HuH-7 (cell line): ENCODE data around the gene PCDH1.
"Not testable (repeated sequence)": the region's sequence is repeated elsewhere in the genome, so short reads cannot be mapped to it uniquely, and the experiment has no call there.

ENCODE experiments used
- DNase-seq: peaks from one replicate; pipeline ENCODE4 v3.0.0; 2011; ENCODE audit warnings: low spot score

PCDH1 gene

DNA sequence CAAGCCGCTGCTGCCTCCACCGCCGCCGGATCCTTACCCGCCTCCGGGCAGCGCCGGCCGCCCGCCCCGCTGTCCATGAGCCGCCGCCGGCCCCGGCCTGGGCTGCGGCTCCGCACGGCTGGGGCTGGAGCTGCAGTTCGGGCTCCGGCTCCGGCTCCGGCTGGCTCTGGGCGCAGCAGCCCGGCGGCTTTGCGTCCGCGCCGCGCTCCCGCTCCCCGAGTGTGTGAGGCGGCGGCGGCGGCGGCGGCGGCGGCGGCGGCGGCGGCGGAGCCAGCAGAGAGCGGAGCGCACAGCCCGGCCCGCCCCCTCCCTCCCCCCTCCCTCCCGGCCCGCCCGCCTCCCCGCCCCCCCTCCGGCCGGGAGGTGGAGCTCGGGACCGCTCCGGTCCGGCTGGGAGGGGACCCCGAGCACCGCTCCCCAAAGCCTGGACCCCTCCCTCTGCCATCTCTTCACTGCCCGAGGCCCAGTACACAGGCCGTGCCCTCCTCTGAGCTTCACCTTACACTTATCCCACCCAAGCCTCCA lies at the start of gene PCDH1:
TSS of gene PCDH1 (minus strand) at position 225 of the 525 bp plus-strand sequence. CDS start at position 77, 148 bp downstream.
- peak; percentile 37 for DNase-seq

DNA sequence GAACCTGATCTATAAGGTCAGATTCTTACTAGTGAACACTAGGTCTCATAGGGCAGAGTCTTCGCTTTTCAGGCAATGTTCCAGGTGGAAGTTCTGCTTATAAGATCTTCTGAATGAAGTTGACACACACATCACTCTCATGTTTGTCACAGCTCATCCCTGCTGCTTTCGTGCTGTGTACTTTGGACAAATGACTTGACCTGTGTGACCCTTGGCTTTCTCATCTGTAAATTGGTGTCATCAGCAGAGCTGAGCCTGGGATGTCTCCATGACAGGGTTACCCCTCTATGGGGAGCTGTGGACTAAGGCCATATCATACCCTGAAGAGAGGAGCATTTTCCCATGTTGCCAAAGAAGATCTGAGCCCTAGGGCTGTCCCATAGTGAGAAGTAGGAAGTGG lies 48.2 kb upstream of the PCDH1 start:
- DNase-seq: no peak

DNA sequence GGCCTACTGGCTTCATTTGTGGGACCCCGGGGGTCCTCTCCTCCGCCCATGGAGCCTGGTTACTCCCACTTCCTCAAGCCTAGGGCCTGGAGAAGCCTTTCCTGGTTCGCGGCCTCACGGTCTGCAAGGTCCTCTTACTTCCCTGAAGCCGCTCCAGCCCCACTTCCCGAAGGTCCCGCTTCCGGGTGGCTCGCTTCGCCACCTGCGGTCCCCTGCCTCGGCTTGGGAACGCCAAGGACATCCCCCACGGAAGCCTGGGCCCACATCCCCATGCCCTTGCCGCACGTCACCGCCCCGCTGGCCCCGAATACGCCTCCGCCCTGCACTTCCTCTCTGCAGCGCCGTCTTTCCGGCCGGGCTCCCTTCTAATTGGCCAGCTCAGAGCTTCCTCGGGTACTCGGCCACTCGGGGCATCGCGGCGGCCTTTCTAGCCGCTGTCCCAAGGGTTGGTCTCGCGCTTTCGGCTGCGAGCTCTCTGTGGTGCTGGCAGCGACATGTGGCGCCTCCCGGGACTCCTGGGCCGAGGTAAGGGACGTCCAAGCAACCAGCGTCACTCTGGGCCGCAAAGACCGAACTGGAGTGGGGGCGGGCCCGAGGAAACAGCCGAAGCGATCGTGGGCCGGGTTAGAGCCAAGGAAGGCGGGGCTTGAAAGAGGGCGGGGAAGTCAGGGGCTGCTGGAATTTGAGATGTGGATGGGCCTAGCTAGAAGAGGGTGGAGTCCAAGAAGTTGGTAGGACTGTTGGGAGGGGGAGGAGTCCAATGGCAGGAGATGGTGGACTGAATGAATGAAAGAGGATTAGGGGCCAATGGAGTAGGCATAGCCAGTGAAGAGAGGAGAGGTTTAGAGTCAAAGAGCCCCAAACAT lies 45.5 kb upstream of the PCDH1 start, which contains the start of gene DELE1:
TSS of gene DELE1 (plus strand) at position 424 of the 866 bp plus-strand sequence. CDS start at position 495, 71 bp downstream.
- DNase-seq: peak; percentile 91

DNA sequence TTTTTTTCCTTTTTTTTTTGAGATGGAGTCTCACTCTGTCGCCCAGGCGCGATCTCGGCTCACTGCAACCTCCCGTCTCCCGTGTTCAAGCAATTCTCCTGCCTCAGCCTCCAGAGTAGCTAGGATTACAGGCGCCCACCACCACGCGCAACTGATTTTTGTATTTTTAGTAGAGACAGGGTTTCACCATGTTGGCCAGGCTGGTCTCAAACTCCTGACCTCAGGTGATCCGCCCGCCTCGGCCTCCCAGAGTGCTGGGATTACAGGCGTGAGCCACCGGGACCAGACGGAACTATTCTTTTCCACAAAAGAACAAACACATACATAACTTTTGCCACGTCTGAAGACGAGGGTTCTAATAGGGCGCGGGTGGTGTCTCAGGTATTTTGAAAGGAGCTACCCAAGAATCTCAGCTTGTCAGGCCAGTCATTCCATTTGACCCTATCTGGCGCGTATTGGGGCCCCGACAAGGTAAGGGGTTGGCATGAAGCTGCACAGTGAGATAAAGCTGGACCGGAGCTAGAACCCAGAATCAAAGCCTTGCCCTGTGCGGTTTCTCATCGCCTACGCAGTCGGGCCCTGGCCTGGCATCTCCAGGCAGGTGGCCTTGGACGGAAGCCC lies 44.7 kb upstream of the PCDH1 start:
- DNase-seq: not testable (repeated sequence)

DNA sequence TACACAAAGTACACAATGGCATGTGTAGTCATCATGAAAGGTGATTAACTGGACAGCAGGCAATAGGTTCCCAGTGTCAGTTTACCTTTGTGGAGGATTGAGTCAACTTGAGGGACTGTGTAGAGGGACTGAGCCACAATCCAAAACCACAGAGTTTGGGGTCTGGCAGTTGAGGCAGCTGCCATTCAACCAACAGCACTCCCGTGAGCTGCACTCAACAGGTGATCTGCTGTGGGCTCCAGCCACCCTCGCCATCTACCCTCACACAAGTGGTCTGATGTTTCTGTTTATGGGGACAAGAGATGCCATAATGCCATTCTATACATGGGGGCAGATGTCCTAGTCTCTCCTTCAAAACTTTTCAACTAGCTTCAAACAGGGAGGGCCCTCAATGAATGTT lies 42.6 kb upstream of the PCDH1 start:
- DNase-seq: no peak

DNA sequence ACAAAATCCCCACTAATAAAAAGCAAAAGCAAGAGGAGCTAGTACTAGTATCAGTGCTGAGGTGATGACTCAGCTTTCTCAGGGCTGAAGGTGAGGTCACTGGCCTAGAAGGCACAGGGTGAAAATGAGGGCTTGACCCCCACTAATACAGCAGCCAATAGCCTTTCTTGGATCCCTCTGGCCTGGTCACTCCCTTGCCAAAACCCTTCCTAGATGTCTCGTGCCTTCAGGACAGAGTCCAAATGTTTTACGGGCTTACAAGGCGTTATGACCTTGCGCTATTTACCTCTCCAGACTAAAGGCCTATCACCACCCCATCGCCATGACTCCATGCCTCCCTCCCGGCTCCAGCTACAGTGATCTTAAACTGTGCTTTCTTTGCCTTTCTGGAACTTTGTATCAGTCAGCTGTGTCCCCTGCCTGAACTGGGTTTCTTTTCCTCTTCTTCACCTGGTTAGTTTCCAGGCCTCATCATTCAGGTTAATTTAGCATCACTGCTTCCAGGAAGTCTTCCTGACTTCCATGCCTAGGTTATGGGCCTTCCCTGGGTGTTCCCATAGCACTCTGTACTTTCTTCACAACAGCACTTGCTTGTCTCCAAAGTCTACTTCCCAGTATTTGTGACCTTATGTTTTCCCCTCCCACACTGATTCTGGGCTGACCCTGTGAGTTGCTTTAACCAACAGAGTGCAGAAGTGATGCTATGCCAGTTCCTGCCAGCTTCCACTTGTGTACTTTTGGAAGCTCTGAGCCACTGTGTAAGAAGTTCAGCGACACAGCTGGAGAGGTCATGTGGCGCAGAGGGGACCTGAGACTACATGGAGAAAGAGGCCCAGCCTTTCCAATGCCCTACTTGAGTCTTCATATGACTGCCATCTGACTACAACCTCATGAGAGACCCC lies 41.3 kb upstream of the PCDH1 start:
- DNase-seq: no peak

DNA sequence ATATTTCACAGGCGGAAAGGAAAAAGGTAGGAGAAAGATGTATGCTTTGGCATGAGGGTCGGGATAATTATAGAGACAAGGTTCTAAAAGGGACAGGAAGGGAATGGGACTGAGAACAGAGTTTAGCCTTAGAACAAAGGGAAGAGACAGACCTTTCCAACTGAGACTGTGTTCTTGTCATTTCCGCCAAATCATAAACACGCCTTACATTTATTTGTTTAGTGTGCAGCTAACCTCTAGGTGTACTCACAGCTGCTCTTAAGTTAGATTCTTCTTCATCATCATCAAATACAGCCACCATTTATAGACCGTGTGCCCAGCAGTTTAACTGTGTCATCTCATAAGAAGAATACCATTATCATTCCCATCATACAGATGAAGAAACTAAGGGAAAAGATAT lies 39.5 kb upstream of the PCDH1 start:
- no peak for DNase-seq

DNA sequence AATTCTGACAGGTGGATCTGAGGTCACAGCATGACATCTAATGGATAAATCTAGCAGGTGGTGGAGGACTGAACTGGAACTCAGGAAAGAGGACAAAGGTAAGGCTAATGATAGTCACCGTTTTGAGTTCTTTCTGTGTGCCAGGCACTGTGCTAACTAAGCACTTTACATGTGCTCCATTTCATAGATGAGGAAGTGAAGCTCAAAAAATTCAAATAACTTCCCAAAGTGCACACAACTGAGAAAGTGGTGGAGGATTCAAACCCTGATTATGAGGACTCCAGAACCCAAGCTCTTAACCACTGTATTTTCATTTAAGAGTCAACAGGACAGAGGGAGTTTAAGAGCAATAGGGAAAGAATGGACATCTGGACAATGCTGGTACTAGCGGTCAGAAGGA lies 38.3 kb upstream of the PCDH1 start:
- DNase-seq: no peak

DNA sequence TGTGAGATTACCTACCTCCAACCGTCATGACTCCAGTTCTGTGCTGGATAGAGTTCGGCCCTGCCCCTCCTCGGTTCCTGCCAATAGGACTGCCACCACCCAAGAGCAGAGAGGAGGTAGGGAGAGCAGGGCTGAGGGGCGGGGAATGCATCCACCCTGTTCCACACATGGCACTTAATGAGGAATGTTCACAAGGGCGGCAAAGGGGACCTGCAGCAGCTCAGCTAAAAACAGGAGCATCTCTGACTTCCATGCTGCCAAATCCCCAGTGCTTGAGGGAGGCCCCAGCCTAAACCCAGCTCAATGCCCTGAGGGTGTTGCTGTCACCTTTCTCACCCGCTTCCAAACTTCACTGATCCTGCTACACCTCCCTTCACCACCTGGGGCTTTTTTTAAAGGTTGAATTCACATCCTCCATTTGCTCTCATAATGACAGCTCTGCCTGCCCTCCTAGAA lies 37.7 kb upstream of the PCDH1 start:
- DNase-seq: no peak

DNA sequence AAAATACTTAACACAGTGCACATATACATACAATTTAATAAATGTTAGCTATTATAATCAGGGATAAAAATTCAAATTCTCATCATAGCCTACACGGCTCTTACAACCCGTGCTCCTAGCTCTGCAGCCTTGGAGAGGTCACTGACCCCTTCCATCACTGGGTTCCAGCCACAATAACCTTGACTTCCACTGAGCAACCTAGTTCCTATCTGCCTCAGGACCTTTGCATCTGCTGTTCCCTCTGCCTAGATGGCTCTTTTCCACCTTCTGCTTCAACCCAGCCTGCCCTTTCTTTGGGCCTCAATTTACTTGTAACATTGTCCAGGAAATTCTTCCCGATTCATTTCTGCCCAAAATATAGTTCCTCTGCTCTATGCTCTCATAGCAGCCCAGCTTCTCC lies 36.6 kb upstream of the PCDH1 start:
- no peak for DNase-seq

DNA sequence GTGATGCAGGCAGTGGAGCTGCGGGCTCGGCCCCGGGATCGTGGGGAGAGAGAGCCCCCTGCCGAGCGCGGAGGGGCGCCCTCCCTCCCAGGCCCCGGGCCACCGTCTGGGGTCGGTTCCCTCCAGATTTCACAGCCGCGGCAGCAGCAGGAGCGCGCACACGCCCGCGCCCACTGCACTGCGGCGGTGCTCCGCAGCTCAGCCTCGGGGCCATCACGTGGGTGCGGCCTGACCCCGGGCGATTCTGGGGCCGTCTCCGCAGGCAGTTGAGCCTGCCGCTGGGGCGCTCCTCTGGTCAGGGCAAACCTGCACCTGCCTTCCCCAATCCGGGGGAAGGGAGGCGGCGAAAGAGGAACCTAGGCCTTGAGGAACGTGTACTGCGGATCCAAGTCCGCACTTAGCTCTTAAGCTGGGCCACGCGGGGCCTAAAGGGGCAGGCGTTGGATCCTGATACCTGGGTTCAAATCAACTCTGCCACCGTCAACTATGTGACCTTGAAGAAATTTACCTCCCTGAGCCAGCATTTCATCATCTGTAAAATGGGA lies 36.1 kb upstream of the PCDH1 start:
- peak; percentile 60 for DNase-seq

DNA sequence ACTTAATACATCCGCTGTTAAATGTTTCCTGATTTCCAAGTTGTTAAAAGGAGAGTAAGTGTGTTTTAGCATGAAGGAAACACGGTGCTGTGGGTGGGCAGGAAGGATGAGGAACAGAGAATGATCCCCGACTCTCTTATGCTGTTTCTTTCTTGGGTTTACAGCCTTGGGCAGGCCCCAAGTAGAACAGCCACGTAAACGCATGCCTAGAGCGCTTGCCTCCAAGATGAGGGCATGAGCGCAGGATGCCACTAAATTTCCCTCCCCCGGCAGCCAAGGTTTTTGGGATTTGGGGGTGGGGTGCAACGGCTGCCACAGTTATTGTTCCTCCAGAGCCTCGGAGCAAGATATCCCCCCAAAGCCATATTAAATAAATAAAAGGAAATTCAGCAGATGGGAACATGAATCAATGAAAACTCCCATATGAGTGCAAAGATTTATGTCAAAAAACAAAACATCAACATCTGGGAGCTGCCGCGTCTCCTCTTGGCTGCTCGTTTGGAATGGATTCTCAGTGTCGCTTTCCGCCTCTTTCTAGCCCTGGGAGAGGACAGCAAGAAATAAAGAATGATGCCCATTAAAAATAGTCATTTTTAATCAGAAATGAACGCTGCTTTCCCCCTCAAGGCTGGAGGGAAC lies 35.5 kb upstream of the PCDH1 start:
- no peak for DNase-seq

DNA sequence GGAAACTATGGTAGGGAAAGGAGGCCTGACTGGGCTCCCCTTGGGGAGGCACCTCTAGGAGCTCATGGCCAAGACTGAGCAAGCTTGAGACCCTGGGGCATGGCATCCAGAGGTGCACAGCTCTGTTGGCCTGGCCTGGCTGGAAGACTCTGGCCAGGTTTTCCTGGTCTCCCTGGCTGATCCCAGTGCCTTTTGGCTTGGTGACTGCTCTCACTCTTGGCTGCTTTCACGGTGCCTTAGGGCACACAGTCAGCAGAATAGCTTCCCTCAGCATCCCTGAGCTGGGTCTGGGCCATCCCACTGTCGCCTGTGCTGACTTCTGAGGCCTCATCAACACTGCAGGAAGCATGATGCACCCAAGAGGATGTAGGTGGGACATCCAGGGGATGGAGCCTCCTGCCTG lies 32.1 kb upstream of the PCDH1 start:
- no peak for DNase-seq

DNA sequence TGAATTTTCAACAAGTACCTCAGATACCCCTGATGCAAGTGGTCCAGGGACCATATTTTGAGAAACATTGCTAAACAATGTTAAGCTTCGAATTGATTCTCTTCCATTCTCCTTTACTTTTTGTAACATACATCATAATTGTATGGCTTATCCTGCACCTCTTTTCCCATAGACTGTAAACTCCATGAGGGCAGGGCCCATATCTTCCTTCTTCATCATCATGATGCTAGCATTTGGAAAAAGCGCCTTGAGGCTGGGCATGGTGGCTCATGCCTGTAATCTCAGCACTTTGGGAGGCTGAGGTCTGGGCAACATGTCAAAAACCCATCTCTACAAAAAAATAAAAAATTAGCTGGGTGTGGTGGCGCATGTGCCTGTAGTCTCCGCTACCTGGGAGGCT lies 31.0 kb upstream of the PCDH1 start:
- no peak for DNase-seq

DNA sequence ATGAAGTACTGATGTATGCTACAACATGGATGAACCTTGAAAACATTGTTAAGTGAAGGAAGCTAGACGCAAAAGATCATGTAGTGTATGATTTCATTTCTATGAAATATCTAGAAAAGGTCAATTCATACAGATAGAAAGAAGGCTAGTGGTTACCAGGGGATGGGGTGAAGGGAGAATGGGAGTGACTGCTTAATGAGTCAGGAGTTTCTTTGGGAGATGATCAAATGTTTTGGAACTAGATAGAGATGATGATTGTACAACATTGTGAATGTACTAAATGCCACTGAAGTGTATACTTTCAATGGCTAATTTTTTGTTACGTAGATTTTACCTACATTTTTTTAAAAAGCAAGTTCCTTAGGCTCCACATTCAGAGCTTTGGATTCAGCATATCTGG lies 30.6 kb upstream of the PCDH1 start:
- no peak for DNase-seq

DNA sequence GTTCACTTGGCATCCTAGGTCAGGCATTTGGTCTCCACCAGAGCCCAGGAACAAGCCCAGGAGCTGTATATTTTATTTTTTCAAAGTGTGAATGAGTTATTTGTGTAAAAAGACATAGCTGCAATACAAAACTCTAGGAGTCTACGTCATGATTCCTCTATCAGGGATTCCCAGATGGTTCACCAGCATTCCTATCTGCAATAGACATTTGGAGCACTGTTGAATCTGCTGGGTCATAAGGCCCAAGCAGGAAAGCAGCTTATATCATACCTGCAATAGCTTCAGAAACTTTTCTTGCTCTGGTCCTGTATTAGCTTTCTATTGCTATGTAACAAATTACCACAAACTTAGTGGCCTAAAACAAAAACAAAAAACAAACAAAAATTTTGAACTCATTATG lies 28.8 kb upstream of the PCDH1 start:
- DNase-seq: no peak

DNA sequence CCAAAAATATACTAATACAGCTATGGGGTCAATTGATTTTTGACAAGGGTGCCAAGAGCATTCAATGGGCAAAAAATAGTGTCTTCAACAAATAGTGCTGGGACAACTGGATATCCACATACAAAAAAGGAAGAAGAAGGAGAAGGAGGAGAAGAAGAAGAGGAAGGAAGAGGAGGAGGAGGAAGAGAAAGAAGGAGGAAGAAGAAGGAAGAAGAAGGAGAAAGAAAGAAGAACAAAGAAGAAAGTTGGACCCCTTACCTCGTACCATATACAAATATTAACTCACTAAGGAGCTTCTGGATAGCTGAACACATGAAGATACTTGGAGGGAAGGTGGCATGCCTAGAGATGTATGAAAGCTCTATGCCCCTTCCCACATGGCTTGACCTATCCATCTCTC lies 28.3 kb upstream of the PCDH1 start:
- no peak for DNase-seq

DNA sequence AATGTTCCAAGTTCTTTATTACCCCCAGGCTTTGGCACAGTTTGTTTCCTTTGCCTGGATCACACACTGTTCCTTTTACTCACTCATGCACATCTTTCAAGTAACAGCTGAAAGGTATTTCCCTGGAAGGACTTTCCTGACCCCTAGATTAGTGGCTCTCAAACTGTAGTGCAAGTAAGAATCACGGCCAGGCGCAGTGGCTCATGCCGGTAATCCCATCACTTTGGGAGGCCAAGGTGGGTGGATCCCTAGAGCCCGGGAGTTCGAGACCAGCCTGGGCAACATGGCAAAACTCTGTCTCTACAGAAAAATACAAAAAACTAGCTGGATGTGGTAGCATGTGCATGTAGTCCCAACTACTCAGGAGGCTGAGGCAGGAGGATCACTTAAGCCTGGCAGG lies 26.3 kb upstream of the PCDH1 start:
- no peak for DNase-seq

DNA sequence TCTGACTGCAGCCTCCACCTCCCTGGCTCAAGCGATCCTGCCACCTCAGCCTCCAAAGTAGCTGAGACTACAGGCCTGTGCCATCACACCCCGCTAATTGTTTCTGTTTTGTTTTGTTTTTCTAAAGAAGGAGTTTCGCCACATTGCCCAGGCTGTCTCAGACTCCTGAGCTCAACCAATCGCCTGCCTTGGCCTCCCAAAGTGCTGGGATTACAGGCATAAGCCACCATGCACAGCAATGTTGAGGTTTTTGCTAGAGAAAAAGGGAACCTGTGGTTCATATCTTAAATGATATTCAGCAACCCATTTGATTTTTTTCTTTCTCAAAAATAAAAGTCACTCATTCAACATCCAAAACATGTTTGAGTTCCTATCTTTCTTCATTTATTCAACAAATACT lies 25.1 kb upstream of the PCDH1 start:
- no peak for DNase-seq

DNA sequence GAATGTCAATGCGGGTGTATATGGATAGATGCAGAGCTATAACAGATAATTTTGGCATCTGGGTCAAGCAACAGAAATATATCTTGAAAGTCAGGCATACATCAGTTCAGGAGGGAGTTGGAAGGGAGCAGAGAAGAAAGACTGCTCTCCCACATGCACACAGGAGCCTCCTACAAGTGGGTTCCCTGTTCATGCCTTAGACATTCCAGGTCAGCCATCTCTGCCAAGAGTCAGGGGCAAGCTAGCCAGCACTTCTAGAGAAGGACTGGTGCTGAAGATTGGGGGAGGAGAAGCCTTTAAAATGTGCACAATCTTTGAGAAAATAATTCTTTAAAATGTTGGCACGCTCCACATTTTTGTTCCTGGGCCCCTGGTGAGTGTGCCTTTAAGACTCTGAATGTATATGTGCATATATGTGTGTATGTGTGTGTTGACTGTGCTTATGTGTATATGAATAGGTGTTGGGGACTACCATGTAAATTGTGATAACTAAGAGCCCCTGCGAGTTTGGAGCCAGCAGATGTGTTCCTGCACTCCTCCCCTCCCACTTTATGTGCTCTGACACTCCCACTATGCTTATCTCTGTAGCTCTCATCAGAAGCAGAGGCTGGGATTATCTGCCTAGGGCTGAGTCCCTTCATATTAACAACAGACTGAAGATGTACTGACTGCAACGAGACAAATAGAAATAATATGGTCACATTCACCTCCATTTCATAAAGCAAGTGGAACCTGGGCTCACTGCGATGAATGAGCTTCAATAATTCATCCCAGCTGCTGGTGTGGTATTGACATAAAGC lies 24.0 kb upstream of the PCDH1 start:
- DNase-seq: no peak
